ENCODE results near the gene FLOT2.
"Not testable (repeated sequence)": the region's sequence is repeated elsewhere in the genome, so short reads cannot be mapped to it uniquely, and the experiment has no call there.

The FLOT2 gene

DNA sequence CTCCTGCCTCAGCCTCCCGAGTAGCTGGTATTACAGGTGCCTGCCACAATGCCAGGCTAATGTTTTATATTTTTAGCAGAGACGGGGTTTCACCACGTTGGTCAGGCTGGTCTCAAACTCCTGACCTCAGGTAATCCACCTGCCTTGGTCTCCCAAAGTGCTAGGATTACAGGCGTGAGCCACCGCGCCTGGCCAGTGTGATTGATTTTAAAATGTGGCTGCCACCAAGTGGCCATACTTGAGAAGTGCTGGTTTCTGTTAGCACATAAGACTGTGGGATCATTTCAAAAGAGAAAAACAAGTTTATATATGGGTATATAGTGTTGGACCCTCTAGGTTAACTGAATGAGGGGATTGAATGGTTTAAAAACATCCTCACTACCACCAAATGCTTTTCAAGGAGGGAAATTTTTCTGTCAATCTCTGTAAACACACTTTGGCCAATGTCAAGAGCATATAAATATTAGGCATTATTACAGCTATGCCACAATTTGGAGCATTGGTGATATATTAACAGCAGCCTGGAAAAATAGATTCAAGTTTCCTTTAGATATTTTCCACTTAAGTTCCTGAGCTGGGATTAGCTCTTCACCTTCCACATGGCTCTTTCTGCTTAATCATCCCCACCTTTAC lies 18.9 kb upstream of the FLOT2 start:
- DNase-seq = peak; percentile 51

DNA sequence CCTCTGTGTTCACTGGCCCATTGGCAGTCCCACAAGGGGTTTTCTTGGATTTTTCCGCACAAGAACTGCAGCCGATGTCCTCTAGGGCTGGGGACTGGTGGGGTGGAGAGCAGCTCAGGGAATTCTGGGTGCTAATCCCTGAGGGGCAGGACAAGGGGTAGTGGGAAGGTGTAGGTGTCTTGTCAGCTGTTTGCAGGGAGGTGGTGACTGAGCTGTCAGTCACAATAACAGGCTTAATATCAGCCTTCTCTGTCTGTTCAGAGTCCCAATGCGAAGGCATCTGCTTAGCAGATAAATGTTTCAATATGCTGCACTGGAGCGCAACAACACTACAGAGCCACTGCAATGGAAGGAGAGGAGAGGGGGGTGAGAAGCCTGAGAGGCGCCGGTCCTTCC lies 15.4 kb upstream of the FLOT2 start:
- DNase-seq = no peak

- DNase-seq = no peak
Observed at GRCh38 chr17:28912281-28912937, 14.9 kb upstream of the FLOT2 start.

DNA sequence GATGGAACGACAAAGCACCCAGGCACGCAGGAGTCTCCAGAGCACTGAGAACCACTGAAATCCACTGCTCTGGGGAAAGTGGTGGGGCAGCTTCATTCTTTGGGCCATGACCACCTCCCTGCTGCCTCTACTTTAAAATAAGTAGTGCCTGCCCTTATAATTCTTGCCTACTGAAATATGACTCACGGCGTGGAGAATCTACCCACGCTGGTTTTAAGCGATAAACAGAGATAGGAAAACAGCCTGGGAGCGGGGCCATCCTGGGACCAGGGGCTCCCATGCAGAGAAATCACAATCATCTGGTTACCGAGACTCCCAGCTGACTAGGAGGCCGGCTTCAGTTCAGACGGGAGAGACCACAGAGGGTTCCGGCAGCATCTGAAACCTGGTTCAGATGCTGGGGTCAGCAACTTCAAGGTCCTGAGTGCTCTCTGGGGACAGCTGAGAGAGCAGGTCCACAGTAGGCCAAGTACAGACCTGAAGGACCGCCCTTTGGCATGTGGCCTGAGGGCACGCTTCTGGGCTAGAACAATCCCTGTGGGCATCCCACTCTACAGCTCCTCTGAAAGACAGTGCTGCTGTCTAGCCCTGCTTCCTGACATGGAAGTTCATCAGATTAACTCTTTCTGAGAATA lies 14.0 kb upstream of the FLOT2 start:
- DNase-seq = no peak

GRCh38 chr17:28910534-28910933 lies 13.0 kb upstream of the FLOT2 start:
- no peak for DNase-seq

DNA sequence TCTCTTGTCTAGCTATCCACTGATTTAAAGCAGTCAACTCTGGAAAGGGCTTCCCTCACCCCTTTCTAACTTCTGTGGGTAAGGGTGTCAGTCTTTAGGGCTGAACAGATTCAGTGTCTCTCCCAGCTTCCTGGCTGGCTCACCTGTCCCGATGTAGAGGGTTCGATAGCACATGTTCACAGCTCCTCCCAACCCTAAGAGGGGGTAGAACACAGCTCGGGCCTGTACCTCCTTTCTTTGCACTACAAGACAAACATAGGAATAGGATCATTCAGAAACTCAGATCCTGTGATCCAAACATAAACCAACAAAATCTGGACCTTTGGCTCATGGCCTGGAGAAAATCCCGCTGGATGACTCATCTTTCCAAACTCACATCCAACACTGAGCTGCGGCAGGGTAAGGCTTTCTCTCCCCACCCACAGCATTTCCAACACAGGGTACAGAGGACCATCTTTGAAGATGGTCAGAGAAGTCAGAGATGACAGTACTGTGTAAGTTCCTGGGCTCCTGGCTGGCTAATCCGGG lies 11.2 kb upstream of the FLOT2 start:
- no peak for DNase-seq

DNA sequence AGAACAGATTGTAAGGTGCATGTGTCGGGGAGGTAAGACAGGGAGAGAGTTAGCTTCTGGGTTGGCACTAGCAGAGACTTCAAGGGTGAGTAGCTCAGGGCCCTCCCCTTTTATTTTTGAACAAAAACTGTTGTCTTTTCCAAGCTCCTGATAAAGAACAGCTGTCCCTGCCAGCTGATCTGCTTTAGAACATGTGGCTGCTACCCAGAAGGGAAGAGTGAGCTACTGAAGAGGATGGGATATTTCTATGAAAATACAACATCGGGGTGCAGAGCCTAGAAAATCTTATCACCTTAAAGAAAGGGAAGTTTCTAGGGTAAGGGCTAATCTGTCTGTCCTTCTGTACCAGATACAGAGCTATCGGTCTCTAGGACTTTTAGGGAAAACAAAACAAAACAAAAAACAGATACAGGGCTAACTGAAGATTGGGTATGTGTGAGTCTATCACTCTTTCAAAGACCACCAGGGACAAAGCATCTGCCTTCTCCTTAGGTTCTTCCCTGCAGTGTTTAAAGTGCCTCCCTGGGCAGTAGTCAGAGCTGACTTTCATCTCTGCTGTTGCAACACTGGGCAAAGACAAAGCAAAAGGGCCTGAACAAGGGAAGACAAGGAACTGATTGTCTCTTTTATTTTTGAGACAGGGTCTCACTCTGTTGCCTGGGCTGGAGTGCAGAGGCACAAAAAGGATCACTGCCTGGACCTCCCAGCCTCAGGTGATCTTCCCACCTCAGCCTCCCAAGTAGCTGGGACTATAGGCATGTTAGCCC lies 10.4 kb upstream of the FLOT2 start:
- DNase-seq = no peak

DNA sequence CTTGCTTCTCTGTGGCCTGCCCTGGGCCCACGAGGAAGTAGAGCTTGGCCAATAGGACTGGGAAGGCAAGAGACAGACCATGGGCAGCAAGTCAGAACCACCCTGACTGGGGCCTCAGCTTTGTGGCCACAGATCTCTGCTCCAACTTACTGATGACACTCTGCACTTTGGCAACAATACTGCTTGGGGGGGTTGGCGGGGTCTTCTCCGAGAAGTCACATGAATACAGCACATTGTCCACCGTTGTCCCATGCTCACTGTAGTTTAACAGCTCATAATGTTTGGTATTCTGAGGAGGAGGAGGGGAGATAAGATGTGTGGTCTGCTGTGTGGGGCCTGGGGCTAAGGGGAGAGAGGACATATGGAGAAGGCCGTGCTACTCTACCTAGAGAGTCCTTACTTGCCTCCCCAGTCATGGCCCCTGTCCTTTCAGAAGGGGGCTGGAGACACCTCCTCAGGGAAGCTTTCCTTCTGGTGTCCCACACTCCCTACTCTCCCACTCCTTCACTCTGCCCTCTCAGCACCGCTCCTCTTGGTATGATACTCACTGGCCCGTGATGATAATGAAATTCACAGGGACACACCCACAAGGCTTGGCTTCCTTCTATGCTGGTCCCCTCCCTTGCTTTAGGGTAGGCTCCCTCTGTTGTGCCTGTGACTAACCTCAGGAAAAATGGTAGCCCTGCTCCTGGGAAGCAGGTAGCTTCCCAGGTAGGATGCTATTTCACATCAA lies 9.3 kb upstream of the FLOT2 start:
- no peak for DNase-seq

GRCh38 chr17:28906276-28906675 lies 8.7 kb upstream of the FLOT2 start:
- DNase-seq = no peak

GRCh38 chr17:28904800-28905199 lies 7.3 kb upstream of the FLOT2 start:
- DNase-seq = no peak

- DNase-seq = not testable (repeated sequence)
Observed at GRCh38 chr17:28903546-28903841, 6.0 kb upstream of the FLOT2 start.

- peak; percentile 92 for DNase-seq
Observed at GRCh38 chr17:28902819-28903545, 5.4 kb upstream of the FLOT2 start, which contains the start of gene DHRS13. Gene DHRS13, minus strand, starts transcription at chr17:28903079. Its CDS starts 135 bp downstream, at chr17:28902944.

GRCh38 chr17:28901866-28902818 lies 4.6 kb upstream of the FLOT2 start:
- peak; percentile 57 for DNase-seq

DNA sequence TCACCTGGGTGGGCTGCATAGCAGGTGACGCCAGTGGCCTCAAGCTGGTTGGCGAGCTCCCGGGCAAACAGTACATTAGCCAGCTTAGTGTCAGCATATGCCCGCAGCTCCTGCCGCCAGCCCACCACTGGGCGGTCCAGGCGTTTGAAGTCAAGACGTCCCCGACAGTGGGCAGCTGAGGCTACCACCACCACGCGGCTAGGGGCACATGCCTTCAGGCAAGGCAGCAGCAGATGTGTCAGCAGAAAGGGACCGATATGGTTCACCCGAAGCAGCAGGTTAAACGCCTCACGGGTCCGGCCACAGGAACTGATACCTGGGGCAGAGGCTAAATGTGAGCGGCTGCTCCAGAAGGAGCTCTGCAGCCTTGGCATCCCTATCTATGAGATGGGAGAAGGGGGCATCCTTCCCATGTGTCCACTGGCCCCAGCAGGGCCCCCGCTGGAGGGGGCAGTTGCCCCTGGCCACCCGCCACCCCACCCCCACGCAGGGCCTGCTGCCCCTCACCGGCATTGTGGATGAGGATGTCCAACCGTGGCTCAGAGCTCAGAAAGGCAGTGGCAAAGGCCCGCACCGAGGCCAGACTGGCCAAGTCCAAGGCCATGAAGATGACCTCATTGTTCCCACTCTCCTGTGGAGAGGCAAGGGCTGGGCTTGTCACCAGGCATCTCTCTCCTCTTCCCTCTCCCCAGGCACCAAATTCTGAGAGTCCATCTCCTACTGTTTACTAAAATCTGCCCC lies 3.6 kb upstream of the FLOT2 start:
- DNase-seq = no peak

DNA sequence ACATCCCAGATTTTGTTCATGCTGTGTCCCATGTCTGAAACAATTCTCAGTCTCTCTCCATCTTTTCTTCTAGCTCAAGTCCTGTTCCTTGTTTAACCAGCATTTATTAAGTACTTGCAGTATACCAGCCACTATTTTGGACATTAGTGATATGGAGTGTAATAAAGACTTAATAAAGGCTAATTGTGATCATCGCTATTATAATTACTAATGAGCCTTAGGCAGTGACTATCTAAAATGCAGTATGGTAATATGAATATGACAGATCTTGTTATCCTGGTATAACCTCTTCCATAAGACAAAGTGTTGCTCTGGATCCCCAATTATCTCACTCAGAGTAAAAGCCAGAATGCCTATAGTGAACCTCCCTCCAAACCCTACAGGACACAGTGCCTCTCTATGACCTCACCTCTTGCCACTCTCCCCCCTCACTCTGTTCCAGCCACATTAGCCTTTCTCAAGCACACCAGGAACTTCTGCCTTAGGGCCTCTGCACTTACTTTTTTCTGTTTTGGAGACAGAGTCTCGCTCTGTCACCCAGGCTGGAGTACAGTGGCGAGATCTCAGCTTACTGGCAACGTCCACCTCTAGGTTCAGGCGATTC lies 1.8 kb upstream of the FLOT2 start:
- DNase-seq = no peak

DNA sequence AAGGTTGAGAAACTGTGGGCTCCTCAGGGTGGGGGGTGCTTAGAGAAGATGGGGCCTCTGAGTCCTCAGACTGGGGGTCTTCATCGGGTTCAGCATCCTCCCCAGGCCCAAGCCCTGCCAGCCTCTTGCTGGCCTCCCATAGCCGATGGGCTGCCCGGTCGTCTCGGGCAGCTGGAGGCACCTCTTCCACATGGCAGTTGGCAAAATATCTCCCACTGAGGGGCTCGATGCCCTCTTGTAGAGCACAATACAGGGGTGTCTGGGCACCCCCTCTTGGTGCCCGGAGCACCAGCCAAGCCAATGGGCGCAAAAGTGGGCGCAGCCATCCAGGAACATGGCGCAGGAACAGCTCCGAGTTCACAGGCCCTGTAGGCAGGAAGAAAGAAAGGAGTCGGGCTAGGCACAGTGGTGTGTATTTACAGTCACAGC lies 1.0 kb upstream of the FLOT2 start:
- no peak for DNase-seq

DNA sequence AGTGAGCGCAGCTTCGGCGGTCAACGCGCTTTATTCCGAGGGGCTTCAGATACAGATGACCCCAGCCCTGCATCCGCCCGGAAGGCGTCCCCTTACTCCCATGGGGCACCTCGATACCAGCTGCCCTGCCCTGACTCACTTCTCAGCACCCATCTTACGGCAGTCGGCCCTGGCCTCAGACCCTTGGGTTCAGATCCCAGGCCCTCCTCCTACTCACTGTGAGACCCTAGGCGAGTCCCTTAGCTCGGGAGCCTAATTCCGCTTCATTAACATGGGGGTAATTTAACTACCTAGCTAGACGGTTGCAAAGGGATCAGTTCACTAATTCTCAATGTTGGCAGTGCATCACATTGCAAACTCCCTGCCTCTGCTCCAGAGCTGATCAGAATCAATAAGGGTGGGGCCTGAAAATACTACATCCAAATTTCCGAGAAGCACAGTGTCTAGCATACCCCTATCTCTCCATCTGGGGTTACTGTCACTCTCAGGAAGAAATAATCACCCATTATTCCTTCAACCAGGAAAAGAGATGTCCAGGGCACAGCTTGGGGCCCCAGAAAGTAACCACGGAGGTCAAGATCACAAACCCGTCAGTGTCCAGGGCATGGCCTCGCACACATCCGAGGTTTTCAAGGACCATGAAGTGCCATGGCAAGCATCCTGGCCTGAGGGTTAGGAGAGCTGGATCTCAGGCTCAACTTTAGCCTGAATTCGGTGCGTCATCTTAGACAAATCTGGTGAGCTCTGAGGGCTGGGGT lies 415 bp upstream of the FLOT2 start:
- DNase-seq = no peak

GRCh38 chr17:28896491-28896883 lies 1.0 kb downstream of the FLOT2 start:
- no peak for DNase-seq

Data from activated naive CD4-positive, alpha-beta T cell treated with Interleukin-2 at 50 U/mL for 16 hours (primary cell).